ENCODE results near the gene PRTFDC1.

DNA sequence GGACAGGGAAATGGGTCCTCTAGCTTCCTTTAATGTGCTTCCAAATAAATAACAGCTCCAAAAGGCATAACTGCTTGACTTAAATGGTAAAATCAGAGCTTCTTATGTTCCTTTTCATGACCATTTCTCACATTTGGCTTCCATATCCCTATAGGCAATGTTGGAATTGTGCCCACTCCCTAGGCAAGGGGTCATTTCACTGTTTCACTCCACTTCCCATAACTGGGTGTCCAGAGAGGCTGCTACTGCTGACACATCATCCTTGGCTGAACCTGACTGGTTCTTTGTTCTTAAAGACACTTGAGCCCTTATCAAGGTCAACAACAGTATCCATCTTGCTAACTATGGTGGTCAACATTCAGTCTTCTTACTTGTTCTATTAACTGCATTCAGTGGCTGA, 37.1 kb downstream of the PRTFDC1 start:
- no peak for TF ChIP-seq POLR2A (IDR thresholded peaks at IDR 0.05)
- TF ChIP-seq, protein P1, sequence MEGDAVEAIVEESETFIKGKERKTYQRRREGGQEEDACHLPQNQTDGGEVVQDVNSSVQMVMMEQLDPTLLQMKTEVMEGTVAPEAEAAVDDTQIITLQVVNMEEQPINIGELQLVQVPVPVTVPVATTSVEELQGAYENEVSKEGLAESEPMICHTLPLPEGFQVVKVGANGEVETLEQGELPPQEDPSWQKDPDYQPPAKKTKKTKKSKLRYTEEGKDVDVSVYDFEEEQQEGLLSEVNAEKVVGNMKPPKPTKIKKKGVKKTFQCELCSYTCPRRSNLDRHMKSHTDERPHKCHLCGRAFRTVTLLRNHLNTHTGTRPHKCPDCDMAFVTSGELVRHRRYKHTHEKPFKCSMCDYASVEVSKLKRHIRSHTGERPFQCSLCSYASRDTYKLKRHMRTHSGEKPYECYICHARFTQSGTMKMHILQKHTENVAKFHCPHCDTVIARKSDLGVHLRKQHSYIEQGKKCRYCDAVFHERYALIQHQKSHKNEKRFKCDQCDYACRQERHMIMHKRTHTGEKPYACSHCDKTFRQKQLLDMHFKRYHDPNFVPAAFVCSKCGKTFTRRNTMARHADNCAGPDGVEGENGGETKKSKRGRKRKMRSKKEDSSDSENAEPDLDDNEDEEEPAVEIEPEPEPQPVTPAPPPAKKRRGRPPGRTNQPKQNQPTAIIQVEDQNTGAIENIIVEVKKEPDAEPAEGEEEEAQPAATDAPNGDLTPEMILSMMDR (IDR thresholded peaks at IDR 0.05): no peak

Measured in esophagus squamous epithelium (tissue), 4 donors.